GM19467 (cell line): ENCODE measurements around the gene CLIP2.
"Not testable (repeated sequence)": the region's sequence is repeated elsewhere in the genome, so short reads cannot be mapped to it uniquely, and the experiment has no call there.

Experiments
- ATAC-seq: cut with Tn5 transposase; IDR thresholded peaks from one replicate; pipeline ENCODE4 v1.9.1; 2021; ENCODE audit warnings: mild to moderate bottlenecking, moderate library complexity; ENCODE audit not compliant: unreplicated experiment

CLIP2 gene

DNA sequence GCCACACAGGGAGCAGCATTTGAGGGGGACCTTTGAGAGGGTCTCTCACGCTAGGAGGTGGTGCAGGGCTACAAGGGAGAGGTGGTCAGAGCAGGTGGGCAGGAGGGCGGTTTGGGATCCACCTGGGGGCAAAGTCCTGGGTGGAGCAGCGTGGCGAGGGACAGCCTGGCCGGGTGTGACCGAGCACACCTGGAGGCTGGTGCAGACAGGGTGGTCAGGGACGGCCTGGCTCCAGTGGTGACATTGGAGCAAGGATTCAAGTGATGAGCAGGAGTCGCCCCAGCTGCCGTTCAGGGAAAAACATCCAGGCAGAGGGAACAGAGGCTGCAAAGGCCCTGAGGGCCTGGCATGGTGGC is 36.0 kb downstream of the CLIP2 start:
- ATAC-seq = no peak

DNA sequence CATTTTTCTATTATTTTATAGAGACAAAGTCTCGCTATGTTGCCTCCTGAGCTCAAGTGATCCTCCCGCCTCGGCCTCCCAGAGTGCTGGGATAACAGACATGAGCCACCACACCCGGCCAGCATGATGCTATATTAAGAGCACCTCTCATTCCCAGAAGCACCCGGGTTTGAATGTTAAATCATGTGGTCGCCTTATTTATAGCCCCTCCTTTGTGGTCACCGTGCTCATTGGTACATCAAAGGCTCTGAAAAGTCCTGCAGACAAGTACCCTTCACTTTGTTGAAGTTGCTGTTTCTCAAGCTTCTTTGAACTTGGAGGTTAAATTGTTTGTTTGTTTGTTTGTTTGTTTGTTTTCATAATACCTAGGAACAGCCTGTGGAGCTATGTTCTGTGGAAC is 40.0 kb downstream of the CLIP2 start:
- no peak for ATAC-seq

DNA sequence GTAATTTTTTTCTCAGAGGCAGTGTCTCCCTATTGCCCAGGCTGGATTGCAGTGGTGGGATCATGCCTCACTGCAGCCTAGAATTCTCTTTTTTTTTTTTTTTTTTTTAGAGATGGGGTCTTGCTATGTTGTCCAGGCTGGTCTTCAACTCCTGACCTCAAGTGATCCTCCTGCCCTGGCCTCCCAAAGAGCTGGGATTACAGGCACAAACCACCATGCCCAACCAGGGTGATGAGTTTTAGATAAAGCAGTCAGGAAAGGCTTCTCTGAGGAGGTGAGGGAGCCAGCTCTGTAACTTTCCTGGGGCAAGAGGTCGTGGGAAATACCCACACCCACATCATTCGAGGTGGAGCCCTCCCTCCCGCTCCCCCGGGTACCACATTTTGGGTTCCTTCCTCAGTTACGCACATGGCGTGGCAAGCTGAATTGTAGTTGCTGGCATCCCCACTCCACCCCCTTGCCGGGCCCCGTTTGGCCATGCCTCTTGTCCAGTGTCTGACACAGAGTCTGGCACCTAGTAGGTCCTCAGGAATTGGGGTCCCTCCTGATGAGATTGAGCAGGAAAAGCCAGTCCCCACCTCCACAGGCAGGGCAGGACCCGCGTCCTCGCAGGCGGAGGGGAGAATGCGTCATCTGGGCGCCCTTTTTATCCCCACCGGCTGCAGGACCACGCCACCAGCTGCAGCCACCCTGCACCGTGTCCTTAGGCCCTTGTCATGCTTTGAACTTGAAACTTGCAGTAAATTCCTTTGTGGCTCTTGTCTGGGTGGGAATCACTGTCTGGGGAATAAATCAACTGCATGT is 43.4 kb downstream of the CLIP2 start:
- no peak for ATAC-seq

DNA sequence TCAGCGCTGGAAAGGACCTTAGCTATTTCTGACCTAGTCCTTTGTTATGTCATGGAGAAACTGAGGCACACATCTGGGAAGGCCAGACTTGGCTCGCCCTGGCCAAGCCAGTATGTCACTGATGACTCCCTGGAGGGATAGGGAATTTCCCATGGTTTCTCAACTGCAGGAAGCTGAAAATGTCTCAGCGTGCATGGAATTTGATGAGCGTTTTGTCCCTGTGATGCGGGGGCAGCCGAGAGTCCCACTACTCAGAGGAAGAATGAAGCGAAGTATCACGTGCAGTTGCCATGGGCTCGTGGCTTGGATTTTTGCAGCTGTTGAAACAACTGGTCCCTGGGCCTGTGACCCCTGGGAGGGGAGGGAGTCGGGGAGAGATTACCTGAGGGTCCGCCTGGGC is 44.8 kb downstream of the CLIP2 start:
- no peak for ATAC-seq

DNA sequence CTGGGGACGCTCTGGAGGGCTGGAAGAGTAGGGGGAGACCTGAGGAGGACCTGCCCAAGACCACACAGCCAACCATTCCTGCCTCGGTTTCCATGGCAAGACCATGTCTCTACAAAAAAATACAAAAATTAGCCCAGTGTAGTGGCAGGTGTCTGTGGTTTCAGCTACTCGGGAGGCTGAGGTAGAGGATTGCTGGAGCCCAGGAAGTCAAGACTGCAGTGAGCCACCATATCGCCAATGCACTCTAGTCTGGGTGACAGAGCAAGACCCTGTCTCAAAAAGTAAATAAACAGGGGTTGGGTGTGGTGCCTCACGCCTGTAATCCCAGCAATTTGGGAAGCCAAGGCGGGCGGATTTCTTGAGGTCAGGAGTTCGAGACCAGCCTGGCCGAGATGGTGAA is 48.7 kb downstream of the CLIP2 start:
- no peak for ATAC-seq

DNA sequence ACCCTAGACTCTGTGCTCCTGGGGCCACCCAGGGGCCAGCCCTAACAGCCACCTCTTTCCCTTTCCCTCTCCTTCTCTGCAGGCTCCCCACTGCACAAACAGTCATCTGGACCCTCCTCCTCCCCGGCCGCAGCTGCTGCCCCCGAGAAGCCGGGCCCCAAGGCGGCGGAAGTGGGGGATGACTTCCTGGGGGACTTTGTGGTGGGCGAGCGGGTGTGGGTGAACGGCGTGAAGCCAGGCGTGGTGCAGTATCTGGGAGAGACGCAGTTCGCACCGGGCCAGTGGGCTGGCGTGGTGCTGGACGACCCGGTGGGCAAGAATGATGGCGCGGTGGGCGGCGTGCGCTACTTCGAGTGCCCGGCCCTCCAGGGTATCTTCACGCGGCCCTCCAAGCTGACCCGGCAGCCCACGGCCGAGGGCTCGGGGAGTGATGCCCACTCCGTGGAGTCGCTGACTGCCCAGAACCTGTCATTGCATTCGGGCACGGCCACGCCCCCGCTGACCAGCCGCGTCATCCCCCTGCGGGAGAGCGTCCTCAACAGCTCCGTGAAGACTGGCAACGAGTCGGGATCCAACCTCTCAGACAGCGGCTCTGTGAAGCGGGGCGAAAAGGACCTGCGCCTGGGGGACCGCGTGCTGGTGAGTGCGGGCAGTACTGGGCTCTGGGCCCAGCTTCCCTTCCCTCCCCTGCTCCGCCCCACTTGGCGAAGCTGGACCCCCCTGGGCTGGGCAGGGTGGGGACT is 49.3 kb downstream of the CLIP2 start:
- no peak for ATAC-seq

DNA sequence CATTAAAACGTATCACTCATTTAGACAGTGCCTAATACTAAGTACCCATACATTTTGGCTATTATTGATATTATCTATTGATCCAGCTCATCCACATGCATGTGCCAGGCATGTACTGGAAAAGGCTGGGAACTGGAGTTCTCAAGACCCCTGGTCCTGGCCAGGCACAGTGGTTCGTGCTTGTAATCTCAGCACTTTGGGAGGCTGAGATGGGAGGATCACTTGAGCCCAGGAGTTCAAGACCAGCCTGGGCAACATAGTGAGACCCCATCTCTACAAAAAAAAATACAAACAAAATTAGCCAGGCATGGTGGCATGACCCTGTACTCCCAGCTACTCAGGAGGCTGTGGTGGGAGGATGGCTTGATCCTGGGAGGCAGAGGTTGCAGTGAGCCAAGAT is 50.4 kb downstream of the CLIP2 start:
- not testable (repeated sequence) for ATAC-seq

DNA sequence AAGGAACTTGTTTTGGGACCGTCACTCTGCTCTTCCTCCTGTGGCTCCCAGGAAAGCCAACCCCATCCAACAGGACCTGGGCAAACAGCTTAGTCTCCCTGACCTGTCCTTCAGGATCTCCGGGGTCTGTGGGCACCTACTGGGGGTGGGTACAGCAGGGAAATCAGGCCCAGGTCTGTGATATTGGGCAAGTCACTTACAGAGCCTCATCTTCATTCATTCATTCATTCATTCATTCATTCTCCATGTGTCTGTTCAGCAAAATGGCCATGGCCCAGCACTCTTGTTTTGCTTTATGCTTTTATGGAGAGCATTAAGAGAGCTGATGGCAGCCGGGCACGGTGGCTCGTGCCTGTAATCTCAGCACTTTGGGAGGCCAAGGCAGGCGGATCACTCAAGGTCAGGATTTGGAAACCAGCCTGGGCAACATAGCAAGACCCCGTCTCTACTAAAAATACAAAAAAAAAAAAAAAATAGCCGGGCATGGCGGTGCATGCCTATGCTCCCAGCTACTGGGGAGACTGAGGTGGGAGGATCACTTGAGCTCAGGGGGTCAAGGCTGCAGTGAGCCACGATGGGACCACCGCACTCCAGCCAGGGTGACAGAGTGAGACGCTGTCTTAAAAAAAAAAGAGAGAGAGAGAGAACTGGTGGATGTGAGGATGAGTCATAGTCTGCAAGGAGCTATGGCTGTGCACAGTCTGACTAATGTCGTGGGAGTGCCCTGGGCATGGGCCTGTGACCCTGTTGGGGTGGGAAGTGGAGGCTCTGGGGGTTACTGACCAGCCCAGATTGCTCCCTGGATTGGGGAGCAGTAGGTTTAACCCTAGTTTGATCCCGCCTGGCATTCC is 54.3 kb downstream of the CLIP2 start:
- no peak for ATAC-seq

DNA sequence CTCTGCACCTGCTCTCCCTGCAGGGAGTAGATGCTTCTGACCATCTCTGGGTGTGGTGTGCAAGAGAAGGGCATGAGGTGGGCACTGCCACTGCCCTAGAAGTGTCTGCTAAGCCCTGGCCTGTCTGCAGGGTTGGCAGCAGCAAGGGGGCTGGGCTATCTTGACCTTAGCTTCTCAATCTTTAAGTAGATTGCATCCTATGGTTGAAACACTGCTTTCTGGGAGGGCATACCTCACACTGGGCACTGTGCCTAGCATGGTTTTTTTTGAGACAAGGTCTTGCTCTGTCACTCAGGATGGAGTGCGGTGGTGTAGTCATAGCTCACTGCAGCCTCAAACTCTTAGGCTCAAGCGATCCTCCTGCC is 54.9 kb downstream of the CLIP2 start:
- ATAC-seq = no peak

DNA sequence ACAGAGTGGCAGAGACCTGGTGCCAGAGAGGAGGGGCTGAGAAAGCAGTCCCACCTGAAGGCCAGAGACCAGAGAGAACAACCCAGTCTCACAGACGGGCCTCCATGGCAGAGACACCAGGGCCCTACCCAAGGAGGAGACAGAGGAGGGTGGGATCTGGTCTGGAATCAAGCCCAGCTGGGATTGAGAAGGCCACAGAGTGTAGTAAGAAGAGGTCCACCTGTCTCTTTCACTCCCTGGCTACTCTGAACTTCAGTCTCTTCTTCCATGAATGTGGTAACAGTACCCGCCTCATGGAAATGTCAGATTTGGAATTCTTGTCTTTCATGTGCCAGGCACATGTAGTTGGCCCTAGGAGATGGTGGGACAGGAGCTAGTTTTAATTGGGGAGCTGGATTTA is 55.6 kb downstream of the CLIP2 start:
- no peak for ATAC-seq

DNA sequence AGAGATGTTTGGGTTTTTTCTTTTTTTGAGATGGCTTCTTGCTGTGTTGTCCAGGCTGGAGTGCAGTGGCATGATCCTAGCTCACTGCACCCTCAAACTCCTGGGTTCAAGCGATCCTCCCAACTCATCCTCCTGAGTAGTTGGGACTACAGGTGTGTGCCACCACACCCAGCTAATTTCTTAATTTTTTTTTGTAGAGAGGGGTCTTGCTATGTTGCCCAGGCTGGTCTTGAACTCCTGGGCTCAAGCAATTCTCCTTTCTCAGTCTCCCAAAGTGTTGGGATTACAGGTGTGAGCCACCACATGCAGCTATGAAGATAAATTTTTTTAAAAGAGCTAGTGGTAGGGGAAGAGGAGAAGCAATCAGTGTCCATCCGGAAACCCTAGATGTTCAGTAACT is 56.8 kb downstream of the CLIP2 start:
- no peak for ATAC-seq

DNA sequence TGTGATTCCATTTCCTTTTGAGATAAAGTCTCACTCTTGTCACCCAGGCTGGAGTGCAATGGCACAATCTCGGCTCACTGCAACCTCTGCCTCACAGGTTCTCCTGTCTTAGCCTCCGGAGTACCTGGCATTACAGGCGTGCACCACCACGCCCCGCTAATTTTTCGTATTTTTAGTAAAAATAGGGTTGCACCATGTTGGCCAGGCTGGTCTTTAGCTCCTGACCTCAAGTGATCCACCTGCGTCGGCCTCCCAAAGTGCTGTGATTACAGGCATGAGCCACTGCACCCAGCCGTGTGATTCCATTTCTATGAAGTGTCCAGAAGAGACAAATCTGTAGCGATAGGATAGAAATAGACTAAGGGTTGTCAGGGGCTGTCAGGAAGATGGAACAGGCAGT is 60.4 kb downstream of the CLIP2 start:
- no peak for ATAC-seq

DNA sequence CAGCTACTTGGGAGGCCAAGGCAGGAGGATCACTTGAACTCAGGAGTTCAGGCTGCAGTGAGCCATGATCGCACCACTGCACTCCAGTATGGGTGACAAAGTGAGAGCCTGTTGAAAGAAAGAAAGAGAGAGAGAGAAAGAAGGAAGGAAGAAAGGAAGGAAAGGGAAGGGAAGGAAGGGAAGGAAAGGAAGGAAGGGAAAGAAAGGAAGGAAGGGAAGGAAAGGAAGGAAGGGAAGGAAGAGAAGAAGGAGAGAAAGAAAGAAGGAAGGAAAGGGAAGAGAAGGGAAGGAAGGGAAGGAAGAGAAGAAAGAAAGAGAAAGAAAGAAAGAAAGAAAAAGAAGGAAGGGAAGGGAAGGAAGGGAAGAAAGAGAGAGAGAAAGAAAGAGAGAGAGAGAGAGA is 61.5 kb downstream of the CLIP2 start:
- no peak for ATAC-seq

DNA sequence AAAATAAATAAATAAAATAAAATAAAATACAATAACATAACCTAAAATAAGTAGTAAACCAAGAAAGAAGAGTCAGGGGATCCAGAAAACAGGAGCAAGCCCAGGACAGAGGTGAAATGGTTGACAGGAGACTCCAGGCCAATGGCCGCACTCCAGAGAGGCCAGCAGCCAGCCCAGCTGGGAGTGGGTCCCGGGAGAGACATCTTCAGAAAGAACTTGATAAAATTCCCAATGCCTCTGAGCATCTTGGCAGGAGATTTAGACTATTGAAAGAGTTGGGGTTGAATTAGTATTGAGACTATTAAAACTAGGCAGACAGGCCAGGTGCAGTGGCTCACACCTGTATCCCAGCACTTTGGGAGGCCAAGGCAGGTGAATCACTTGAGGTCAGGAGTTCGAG is 62.6 kb downstream of the CLIP2 start:
- no peak for ATAC-seq

DNA sequence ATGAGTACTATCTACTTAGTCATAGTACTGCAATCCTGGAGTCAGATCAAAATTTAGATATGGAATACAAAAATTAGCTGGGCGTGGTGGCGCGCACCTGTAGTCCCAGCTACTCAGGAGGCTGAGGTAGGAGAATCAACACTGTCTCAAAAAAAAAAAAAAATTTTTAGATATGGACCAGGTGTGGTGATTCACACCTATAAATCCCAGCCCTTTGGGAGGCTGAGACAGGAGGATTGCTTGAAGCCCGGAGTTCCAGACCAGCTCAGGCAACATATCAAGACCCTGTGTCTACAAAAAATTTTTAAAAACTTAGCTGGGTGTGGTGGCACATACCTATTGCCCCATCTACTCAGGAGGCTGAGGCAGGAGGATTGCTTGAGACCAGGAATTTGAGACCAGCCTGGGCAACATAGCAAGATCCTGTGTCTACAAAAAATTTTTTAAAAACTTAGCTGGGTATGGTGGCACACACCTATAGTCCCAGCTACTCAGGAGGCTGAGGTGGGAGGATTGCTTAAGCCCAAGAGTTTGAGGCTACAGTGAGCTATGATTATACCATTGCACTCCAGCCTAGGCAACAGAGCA is 63.4 kb downstream of the CLIP2 start:
- not testable (repeated sequence) for ATAC-seq

DNA sequence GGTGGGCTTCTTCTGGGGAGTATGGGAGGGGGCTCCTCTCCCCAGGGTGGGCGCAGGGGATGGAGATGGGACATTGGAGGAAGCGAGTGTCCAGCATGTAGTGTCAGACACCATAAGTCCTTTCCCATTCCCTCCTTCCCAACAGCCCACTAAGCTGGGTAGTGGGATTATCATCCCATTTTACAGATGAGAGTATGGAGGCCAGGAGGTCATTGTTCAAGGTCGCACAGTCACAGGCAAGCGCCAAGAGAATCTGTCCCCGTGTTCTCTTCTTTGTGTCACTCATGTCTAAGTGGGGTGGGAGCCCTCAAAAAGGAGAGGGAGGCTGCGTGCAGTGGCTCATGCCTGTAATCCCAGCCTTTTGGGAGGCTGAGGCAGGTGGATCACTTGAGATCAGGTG is 64.8 kb downstream of the CLIP2 start:
- ATAC-seq = no peak

DNA sequence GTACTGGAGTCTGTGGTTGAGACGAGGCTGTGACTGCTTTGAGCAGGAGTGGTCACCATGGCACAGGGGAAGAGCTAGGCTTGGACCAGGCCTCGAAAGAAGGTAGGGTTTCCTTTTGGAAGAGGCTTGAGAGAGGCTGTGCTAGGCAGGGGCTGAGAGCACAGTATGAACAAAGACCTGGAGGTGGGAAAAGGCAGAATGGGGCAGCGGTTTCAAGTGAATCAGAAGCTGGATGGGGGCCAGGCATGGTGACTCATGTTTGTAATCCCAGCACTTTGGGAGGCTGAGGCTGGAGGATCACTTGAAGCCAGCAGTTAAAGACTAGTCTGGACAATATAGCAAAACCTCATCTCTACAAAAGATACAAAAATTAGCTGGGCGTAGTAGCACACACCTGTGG is 65.9 kb downstream of the CLIP2 start:
- no peak for ATAC-seq

DNA sequence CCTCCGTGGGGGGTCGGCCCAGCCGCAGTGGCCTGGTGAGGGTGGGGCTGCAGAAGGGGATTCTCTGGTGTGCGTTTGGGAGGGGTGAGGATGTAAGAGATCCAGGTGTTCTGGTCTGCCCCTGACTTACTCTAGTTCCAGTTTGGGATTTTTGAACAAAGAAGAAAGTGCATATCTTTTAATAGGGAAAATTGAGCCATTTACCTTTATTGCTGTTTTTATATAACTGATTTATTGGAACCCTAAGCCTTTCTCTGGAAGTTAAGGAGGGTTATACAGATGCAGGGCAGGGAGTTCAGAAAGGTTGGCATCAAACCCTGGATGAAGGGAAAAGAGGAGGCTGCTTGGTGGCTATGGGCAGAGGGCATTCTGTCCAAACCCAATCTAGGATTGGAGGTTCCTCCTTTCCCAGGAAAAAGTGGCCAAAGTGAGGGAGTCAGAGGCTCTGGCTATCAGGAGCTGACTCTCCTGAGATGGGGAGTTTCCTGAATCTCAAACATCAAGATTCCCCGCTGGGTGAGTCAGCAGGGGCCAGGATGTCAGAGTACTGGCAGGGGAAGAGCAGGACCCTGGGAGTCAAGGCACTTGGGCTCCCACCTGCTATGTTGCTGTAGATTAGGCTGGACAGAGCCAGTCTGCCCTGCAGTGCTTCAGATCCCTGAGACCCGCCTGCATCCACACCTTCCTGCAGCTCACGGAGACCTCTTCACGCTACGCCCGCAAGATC is 67.5 kb downstream of the CLIP2 start:
- ATAC-seq = no peak

DNA sequence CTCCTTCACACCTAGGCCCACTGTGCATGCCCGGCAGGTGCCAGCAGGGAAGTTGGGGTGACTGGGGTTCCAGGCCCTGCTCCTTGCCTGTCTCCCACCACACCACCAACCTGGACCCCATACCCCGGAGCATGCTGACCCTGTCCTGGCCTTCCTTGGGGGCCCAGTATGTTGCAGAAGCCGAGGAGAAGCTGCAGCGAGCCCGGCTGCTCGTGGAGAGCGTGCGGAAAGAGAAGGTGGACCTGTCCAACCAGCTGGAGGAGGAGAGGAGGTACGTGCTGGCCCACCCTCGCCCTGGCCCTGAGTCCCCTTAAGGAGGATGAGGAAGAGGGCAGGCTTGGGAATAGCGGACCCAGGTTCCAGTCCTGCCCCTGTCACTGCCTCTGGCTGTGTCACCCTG is 70.8 kb downstream of the CLIP2 start:
- ATAC-seq = no peak

DNA sequence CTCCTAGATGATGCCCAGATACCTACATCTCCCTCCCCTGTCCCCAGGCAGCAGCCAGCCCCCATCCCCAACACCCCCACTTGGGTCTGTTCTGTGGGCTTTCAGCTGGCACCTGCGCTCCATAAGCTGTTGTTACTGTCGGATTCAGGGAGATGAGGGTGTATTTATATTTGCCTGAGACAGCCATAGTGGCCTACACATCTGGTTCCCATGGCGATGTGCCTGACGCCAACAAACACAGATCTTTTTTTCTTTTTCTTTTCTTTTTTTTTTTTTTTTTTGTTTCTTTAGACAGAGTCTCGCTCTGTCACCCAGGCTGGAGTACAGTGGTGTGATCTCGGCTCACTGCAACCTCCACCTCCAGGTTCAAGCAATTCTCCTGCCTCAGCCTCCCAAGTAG is 73.1 kb downstream of the CLIP2 start:
- no peak for ATAC-seq

DNA sequence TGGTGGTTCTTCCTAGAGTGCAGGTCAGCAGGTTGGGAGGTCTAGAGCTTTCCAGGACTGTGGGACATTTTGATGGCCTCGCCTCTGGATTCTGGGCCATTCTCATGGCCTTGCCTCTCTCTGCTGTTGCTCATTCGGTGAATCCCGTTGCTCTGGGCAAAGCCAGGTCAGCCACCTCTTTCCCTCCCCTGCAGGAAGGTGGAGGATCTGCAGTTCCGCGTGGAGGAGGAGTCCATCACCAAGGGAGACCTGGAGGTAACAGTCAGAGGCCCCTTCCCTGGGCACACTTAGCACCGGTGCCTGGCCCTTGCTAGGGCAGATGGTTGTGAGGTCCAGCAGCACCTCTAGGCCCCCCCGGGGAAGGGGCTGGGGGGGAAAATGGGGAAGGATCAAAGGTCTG is 74.9 kb downstream of the CLIP2 start:
- ATAC-seq = no peak
